Dendritic cell treated with granulocyte-macrophage colony-stimulating factor and Interleukin-4, amounts not matched to agents 40 ng/mL and 50 ng/mL, for 4 days (primary cell): Measurements from ENCODE around the gene MSMP.

Experiments used
- H3K27ac Mint-ChIP-seq: one replicate; pipeline ENCODE4 v1.8.0; 2022; ENCODE audit warnings: mild to moderate bottlenecking, mixed read lengths
- H3K27me3 Mint-ChIP-seq: one replicate; pipeline ENCODE4 v1.8.0; 2022; ENCODE audit warnings: mild to moderate bottlenecking, mixed read lengths
- H3K36me3 Mint-ChIP-seq: one replicate; pipeline ENCODE4 v1.8.0; 2022; ENCODE audit warnings: low read depth, mixed read lengths
- H3K4me1 Mint-ChIP-seq: one replicate; pipeline ENCODE4 v1.8.0; 2022; ENCODE audit warnings: low read depth, mixed read lengths
- H3K4me3 Mint-ChIP-seq: one replicate; pipeline ENCODE4 v1.8.0; 2022; ENCODE audit warnings: mild to moderate bottlenecking, moderate library complexity, mixed read lengths
- H3K9me3 Mint-ChIP-seq: one replicate; pipeline ENCODE4 v1.8.0; 2022; ENCODE audit warnings: mixed read lengths
- intact Hi-C: fragments of 100-400 bp; cut with micrococcal nuclease; formaldehyde crosslinking; loops from one replicate; pipeline ENCODE4 v1.15.0; 2022

MSMP gene

GRCh38 chr9:35729700-35730485, 24.2 kb downstream of the MSMP start:
- H3K4me1 Mint-ChIP-seq: peaks cover 10% of the 10 kb centered on the region
- H3K9me3 Mint-ChIP-seq: no peaks in the 10 kb centered on the region
- no peak overlapping the region for H3K4me3 Mint-ChIP-seq
- H3K27ac Mint-ChIP-seq: no peak overlapping the region
- intact Hi-C loops: loop anchor here (5.0 kb wide), 1 partner anchor 628 kb away; the partner anchor contains the start of gene STOML2
- H3K36me3 Mint-ChIP-seq: peaks cover 13% of the 10 kb centered on the region
- no peaks in the 10 kb centered on the region for H3K27me3 Mint-ChIP-seq

GRCh38 chr9:35729101-35729500, 25.0 kb downstream of the MSMP start:
- Mint-ChIP-seq H3K4me3 (no peak overlapping the region), H3K9me3 (no peaks in the 10 kb centered on the region)
- intact Hi-C loops: no loop called here

GRCh38 chr9:35728041-35728971, 25.8 kb downstream of the MSMP start:
- no peak overlapping the region for H3K27ac Mint-ChIP-seq
- intact Hi-C loops: no loop called here
- H3K4me1 Mint-ChIP-seq: peaks cover 8% of the 10 kb centered on the region
- no peaks in the 10 kb centered on the region for H3K9me3 Mint-ChIP-seq
- peaks cover 10% of the 10 kb centered on the region for H3K36me3 Mint-ChIP-seq
- H3K27me3 Mint-ChIP-seq: no peaks in the 10 kb centered on the region
- no peak overlapping the region for H3K4me3 Mint-ChIP-seq

More at GRCh38 chr9:35729101-35729500, 25.0 kb downstream of the MSMP start:
- no peak overlapping the region for H3K27ac Mint-ChIP-seq
- H3K4me1 Mint-ChIP-seq: peaks cover 9% of the 10 kb centered on the region
- peaks cover 10% of the 10 kb centered on the region for H3K36me3 Mint-ChIP-seq
- H3K27me3 Mint-ChIP-seq: no peaks in the 10 kb centered on the region

- H3K9me3 Mint-ChIP-seq: no peaks in the 10 kb centered on the region
- no peak overlapping the region for H3K27ac Mint-ChIP-seq
- peaks cover 10% of the 10 kb centered on the region for H3K36me3 Mint-ChIP-seq
- intact Hi-C loops: no loop called here
- no peak overlapping the region for H3K4me3 Mint-ChIP-seq
- peaks cover 2% of the 10 kb centered on the region for H3K4me1 Mint-ChIP-seq
- no peaks in the 10 kb centered on the region for H3K27me3 Mint-ChIP-seq
These were observed 26.4 kb downstream of the MSMP start for GRCh38 chr9:35727676-35728040.

GRCh38 chr9:35726931-35727330, 27.1 kb downstream of the MSMP start:
- peak overlapping the region; percentile 41 for H3K4me3 Mint-ChIP-seq

GRCh38 chr9:35725362-35725761, 28.7 kb downstream of the MSMP start:
- H3K9me3 Mint-ChIP-seq: no peaks in the 10 kb centered on the region
- intact Hi-C loops: no loop called here
- no peak overlapping the region for H3K4me3 Mint-ChIP-seq
- H3K4me1 Mint-ChIP-seq: peaks cover 11% of the 10 kb centered on the region
- no peaks in the 10 kb centered on the region for H3K27me3 Mint-ChIP-seq
- H3K27ac Mint-ChIP-seq: no peak overlapping the region
- no peaks in the 10 kb centered on the region for H3K36me3 Mint-ChIP-seq

More at GRCh38 chr9:35726931-35727330, 27.1 kb downstream of the MSMP start:
- H3K9me3 Mint-ChIP-seq: no peaks in the 10 kb centered on the region
- H3K4me1 Mint-ChIP-seq: peaks cover 5% of the 10 kb centered on the region
- peaks cover 9% of the 10 kb centered on the region for H3K36me3 Mint-ChIP-seq
- intact Hi-C loops: no loop called here
- no peaks in the 10 kb centered on the region for H3K27me3 Mint-ChIP-seq
- H3K27ac Mint-ChIP-seq: no peak overlapping the region

- H3K36me3 Mint-ChIP-seq: no peaks in the 10 kb centered on the region
- H3K4me3 Mint-ChIP-seq: no peak overlapping the region
- H3K27me3 Mint-ChIP-seq: no peaks in the 10 kb centered on the region
- no peaks in the 10 kb centered on the region for H3K9me3 Mint-ChIP-seq
- H3K4me1 Mint-ChIP-seq: peaks cover 21% of the 10 kb centered on the region
- intact Hi-C loops: no loop called here
- H3K27ac Mint-ChIP-seq: no peak overlapping the region
These were observed 30.2 kb downstream of the MSMP start for GRCh38 chr9:35723908-35724307.

- no peak overlapping the region for H3K27ac Mint-ChIP-seq
- intact Hi-C loops: no loop called here
- no peaks in the 10 kb centered on the region for H3K9me3 Mint-ChIP-seq
- H3K36me3 Mint-ChIP-seq: no peaks in the 10 kb centered on the region
- no peak overlapping the region for H3K4me3 Mint-ChIP-seq
- H3K4me1 Mint-ChIP-seq: peaks cover 22% of the 10 kb centered on the region
- no peaks in the 10 kb centered on the region for H3K27me3 Mint-ChIP-seq
These were observed 30.6 kb downstream of the MSMP start for GRCh38 chr9:35723426-35723825.

GRCh38 chr9:35719546-35719945, 34.5 kb downstream of the MSMP start:
- no peak overlapping the region for H3K4me3 Mint-ChIP-seq
- H3K9me3 Mint-ChIP-seq: no peaks in the 10 kb centered on the region
- no peak overlapping the region for H3K27ac Mint-ChIP-seq
- intact Hi-C loops: no loop called here
- H3K27me3 Mint-ChIP-seq: no peaks in the 10 kb centered on the region
- H3K4me1 Mint-ChIP-seq: peaks cover 22% of the 10 kb centered on the region
- H3K36me3 Mint-ChIP-seq: no peaks in the 10 kb centered on the region

- intact Hi-C loops: no loop called here
- Mint-ChIP-seq H3K4me1 (peaks cover 22% of the 10 kb centered on the region), H3K36me3 (no peaks in the 10 kb centered on the region), H3K9me3 (no peaks in the 10 kb centered on the region), H3K27me3 (no peaks in the 10 kb centered on the region), H3K27ac (no peak overlapping the region), H3K4me3 (no peak overlapping the region)
These were observed 35.2 kb downstream of the MSMP start for GRCh38 chr9:35718721-35719511.

GRCh38 chr9:35717132-35717870, 36.8 kb downstream of the MSMP start:
- no peak overlapping the region for H3K4me3 Mint-ChIP-seq
- H3K9me3 Mint-ChIP-seq: no peaks in the 10 kb centered on the region
- no peaks in the 10 kb centered on the region for H3K27me3 Mint-ChIP-seq
- intact Hi-C loops: no loop called here
- H3K27ac Mint-ChIP-seq: no peak overlapping the region
- H3K4me1 Mint-ChIP-seq: peaks cover 21% of the 10 kb centered on the region
- no peaks in the 10 kb centered on the region for H3K36me3 Mint-ChIP-seq

- Mint-ChIP-seq H3K27ac (no peak overlapping the region), H3K9me3 (no peaks in the 10 kb centered on the region), H3K4me3 (no peak overlapping the region), H3K4me1 (peaks cover 11% of the 10 kb centered on the region), H3K36me3 (no peaks in the 10 kb centered on the region), H3K27me3 (no peaks in the 10 kb centered on the region)
- intact Hi-C loops: no loop called here
These were observed 37.8 kb downstream of the MSMP start for GRCh38 chr9:35716230-35716629.

GRCh38 chr9:35714579-35715252, 39.4 kb downstream of the MSMP start:
- Mint-ChIP-seq H3K4me1 (peaks cover 9% of the 10 kb centered on the region), H3K27me3 (no peaks in the 10 kb centered on the region), H3K9me3 (no peaks in the 10 kb centered on the region), H3K4me3 (no peak overlapping the region), H3K27ac (no peak overlapping the region), H3K36me3 (no peaks in the 10 kb centered on the region)
- intact Hi-C loops: no loop called here
